Measurements from ENCODE around the gene CDH12.
A peak's percentile ranks its signal among the peaks of the same experiment; 100 is the strongest.

Gene CDH12

GRCh38 chr5:21817668-21818369 is 1035.3 kb downstream of the CDH12 start:
- Histone ChIP-seq H3K9me2 (replicated peaks; ENCODE audit: insufficient read depth, low read length) (no peaks in the 10 kb centered on the region), H2AFZ (ENCODE audit: low read depth, low read length, severe bottlenecking) (peak overlapping the region; percentile 69), H3K79me2 (ENCODE audit: insufficient read depth, low read length) (no peaks in the 10 kb centered on the region), H3K36me3 (ENCODE audit: low read length) (no peaks in the 10 kb centered on the region), H3K4me3 (ENCODE audit: insufficient read depth, low read length, poor library complexity, severe bottlenecking) (no peak overlapping the region), H3K27me3 (ENCODE audit: low read length) (no peaks in the 10 kb centered on the region), H3K9ac (ENCODE audit: low read length) (no peak overlapping the region), H3K4me2 (ENCODE audit: low read depth, low read length, poor library complexity, severe bottlenecking) (peak overlapping the region; percentile 34), H3K27ac (ENCODE audit: low read depth, low read length) (no peak overlapping the region), H4K20me1 (ENCODE audit: low read depth, low read length) (no peaks in the 10 kb centered on the region), H3K9me3 (ENCODE audit: insufficient read depth, low read length) (no peaks in the 10 kb centered on the region), H3F3A (ENCODE audit: insufficient read depth) (no peaks in the 10 kb centered on the region)
- TF ChIP-seq EZH2phosphoT487 (conservative IDR thresholded peaks at IDR 0.05; ENCODE audit: low read length) (no peak), CTCF (IDR thresholded peaks at IDR 0.05; ENCODE audit: insufficient read depth, low read length, poor library complexity, severe bottlenecking) (no peak)

GRCh38 chr5:21810737-21811316 is 1042.3 kb downstream of the CDH12 start:
- Histone ChIP-seq H2AFZ (ENCODE audit: low read depth, low read length, severe bottlenecking) (no peak overlapping the region), H3K9me3 (ENCODE audit: insufficient read depth, low read length) (no peaks in the 10 kb centered on the region), H4K20me1 (ENCODE audit: low read depth, low read length) (no peaks in the 10 kb centered on the region), H3F3A (ENCODE audit: insufficient read depth) (no peaks in the 10 kb centered on the region), H3K4me2 (ENCODE audit: low read depth, low read length, poor library complexity, severe bottlenecking) (peak overlapping the region; percentile 41), H3K27ac (ENCODE audit: low read depth, low read length) (no peak overlapping the region), H3K9me2 (replicated peaks; ENCODE audit: insufficient read depth, low read length) (no peaks in the 10 kb centered on the region), H3K79me2 (ENCODE audit: insufficient read depth, low read length) (no peaks in the 10 kb centered on the region), H3K4me3 (ENCODE audit: insufficient read depth, low read length, poor library complexity, severe bottlenecking) (no peak overlapping the region), H3K27me3 (ENCODE audit: low read length) (no peaks in the 10 kb centered on the region), H3K36me3 (ENCODE audit: low read length) (no peaks in the 10 kb centered on the region), H3K9ac (ENCODE audit: low read length) (no peak overlapping the region)
- TF ChIP-seq EZH2phosphoT487 (conservative IDR thresholded peaks at IDR 0.05; ENCODE audit: low read length) (no peak), CTCF (IDR thresholded peaks at IDR 0.05; ENCODE audit: insufficient read depth, low read length, poor library complexity, severe bottlenecking) (peak; percentile 31)

GRCh38 chr5:21809611-21810010 is 1043.5 kb downstream of the CDH12 start:
- no peak overlapping the region for H3K9ac ChIP-seq (ENCODE audit: low read length)
- no peaks in the 10 kb centered on the region for H3K27me3 ChIP-seq (ENCODE audit: low read length)
- H3K27ac ChIP-seq (ENCODE audit: low read depth, low read length), result no peak overlapping the region
- TF ChIP-seq EZH2phosphoT487 (conservative IDR thresholded peaks at IDR 0.05; ENCODE audit: low read length) (no peak), CTCF (IDR thresholded peaks at IDR 0.05; ENCODE audit: insufficient read depth, low read length, poor library complexity, severe bottlenecking) (no peak)
- H2AFZ ChIP-seq (ENCODE audit: low read depth, low read length, severe bottlenecking), result no peak overlapping the region
- no peak overlapping the region for H3K4me3 ChIP-seq (ENCODE audit: insufficient read depth, low read length, poor library complexity, severe bottlenecking)
- no peak overlapping the region for H3K4me2 ChIP-seq (ENCODE audit: low read depth, low read length, poor library complexity, severe bottlenecking)
- H3K9me2 ChIP-seq (replicated peaks; ENCODE audit: insufficient read depth, low read length), result no peaks in the 10 kb centered on the region
- no peaks in the 10 kb centered on the region for H3K36me3 ChIP-seq (ENCODE audit: low read length)
- H3K9me3 ChIP-seq (ENCODE audit: insufficient read depth, low read length), result no peaks in the 10 kb centered on the region
- H3K79me2 ChIP-seq (ENCODE audit: insufficient read depth, low read length), result no peaks in the 10 kb centered on the region
- H4K20me1 ChIP-seq (ENCODE audit: low read depth, low read length), result no peaks in the 10 kb centered on the region
- H3F3A ChIP-seq (ENCODE audit: insufficient read depth), result no peaks in the 10 kb centered on the region
